ENCODE data around the gene COG3. TPM values are rescaled to one million over a fixed set of nuclear protein-coding genes. Genes with fewer than 3 reads are reported as not detected.

Gene COG3, protein sequence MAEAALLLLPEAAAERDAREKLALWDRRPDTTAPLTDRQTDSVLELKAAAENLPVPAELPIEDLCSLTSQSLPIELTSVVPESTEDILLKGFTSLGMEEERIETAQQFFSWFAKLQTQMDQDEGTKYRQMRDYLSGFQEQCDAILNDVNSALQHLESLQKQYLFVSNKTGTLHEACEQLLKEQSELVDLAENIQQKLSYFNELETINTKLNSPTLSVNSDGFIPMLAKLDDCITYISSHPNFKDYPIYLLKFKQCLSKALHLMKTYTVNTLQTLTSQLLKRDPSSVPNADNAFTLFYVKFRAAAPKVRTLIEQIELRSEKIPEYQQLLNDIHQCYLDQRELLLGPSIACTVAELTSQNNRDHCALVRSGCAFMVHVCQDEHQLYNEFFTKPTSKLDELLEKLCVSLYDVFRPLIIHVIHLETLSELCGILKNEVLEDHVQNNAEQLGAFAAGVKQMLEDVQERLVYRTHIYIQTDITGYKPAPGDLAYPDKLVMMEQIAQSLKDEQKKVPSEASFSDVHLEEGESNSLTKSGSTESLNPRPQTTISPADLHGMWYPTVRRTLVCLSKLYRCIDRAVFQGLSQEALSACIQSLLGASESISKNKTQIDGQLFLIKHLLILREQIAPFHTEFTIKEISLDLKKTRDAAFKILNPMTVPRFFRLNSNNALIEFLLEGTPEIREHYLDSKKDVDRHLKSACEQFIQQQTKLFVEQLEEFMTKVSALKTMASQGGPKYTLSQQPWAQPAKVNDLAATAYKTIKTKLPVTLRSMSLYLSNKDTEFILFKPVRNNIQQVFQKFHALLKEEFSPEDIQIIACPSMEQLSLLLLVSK
- total RNA-seq = 10 to 100 TPM; 29.2 to 99.2 (median 38.2) TPM
- 10 to 100 TPM; 12.3 to 15.1 (median 12.8) TPM for polyA plus RNA-seq
- long read RNA-seq, donor 1, partial matches to known transcripts = 0 of 3 reads
- long read RNA-seq, donor 1, other reads (novel, unspliced or antisense) = 0 of 3 reads
- long read RNA-seq, donor 2, partial matches to known transcripts = 0 of 2 reads
- long read RNA-seq, donor 2, other reads (novel, unspliced or antisense) = 0 of 2 reads

DNA sequence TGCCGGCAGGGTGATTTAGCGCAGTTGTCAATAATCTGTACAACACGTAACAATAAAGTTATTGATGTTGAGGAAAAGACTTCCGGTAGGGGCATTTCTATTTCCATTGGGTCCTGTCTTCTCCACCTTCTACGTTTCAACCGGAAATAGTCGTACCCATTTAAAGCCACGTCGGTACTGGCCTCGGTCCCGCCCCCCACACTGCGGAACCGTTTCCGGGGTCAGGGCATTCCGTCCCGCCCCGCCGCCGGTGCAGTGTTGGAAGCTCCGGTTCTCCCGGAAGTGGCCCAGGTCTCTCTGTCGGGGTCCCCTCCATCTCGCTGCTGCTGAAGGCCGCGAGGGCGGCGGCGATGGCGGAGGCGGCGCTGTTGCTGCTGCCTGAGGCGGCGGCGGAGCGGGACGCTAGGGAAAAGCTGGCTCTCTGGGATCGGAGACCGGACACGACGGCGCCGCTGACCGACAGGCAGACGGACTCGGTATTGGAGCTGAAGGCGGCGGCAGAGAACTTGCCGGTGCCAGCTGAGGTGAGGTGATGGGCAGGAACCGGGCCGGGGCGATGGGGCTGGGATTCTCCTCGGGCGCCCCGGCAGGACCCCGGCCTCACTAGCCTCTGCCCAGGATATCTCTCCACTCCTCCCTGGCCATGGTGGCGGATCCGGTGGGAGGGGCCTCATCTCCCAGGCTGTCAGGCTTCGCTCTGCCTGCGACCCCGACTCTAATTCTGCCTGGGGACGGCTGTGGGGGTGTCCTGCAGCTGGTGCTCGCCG is at the start of gene COG3:
Gene COG3 (plus strand): TSS at position 253 of the 767 bp plus-strand sequence. CDS start 98 bp downstream, at position 351.
- no peaks in the 10 kb centered on the region for H3K36me3 ChIP-seq
- 0 to 3% (median 0%) methylated on average over 19 to 63 of the region's 63 CpGs for WGBS, 5 donors
- DNase-seq = peak; percentile 97

DNA sequence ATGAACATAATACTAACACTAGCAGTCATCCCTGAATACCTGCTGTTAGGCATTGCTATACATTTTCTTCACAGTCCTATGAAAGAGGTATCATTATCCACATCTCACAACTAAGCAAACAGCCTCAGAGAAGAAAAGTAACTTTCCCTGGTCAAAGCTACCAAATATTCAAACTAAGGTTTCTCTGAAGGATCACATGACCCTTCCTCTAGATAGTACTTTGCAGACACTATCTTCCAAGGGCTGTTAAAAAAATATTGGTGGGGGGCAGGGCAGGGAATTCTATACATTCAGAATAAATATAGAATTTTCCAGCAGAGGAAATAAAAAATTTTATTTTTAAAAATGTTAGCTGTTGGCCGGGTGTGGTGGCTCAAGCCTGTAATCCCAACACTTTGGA is 49.6 kb upstream of the COG3 start:
- Histone ChIP-seq H3K36me3 (peaks cover 0 to 16% (median 10%) of the 10 kb centered on the region in 6 donors), H3K27me3 (replicated peaks in 1 of 7) (no peaks in the 10 kb centered on the region), H3K9me3 (no peaks in the 10 kb centered on the region), H3K4me1 (peaks cover 18 to 58% (median 41%) of the 10 kb centered on the region in 6 donors), H3K4me3 (peak overlapping the region in 3 of 8 donors; percentile 3 to 56 (median 29)), H3K27ac (peak overlapping the region; percentile 35 to 92 (median 80))
- no peak for DNase-seq
- TF ChIP-seq, protein P1, sequence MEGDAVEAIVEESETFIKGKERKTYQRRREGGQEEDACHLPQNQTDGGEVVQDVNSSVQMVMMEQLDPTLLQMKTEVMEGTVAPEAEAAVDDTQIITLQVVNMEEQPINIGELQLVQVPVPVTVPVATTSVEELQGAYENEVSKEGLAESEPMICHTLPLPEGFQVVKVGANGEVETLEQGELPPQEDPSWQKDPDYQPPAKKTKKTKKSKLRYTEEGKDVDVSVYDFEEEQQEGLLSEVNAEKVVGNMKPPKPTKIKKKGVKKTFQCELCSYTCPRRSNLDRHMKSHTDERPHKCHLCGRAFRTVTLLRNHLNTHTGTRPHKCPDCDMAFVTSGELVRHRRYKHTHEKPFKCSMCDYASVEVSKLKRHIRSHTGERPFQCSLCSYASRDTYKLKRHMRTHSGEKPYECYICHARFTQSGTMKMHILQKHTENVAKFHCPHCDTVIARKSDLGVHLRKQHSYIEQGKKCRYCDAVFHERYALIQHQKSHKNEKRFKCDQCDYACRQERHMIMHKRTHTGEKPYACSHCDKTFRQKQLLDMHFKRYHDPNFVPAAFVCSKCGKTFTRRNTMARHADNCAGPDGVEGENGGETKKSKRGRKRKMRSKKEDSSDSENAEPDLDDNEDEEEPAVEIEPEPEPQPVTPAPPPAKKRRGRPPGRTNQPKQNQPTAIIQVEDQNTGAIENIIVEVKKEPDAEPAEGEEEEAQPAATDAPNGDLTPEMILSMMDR (IDR thresholded peaks at IDR 0.05 in 8 of 11, conservative IDR thresholded peaks at IDR 0.05 in 3 of 11) = no peak
- TF ChIP-seq POLR2AphosphoS5 (IDR thresholded peaks at IDR 0.05) = no peak
- no peak for TF ChIP-seq POLR2A (IDR thresholded peaks at IDR 0.05)
- intact Hi-C loops (cut with DNase I; ENCODE audit: low total_unique reads) = loop anchor here (10.0 kb wide), 1 partner anchor 50 kb away; the partner anchor contains the start of gene COG3
- WGBS, 5 donors = 72 to 94% (median 78%) methylated on average over 1 of the region's 1 CpG

More for the DNA sequence above, at the start of gene COG3:
- intact Hi-C loops (cut with DNase I; ENCODE audit: low total_unique reads) = loop anchor here (10.0 kb wide), 1 partner anchor 50 kb away; the partner anchor contains the start of gene SLC25A30
- H3K9me3 ChIP-seq = no peaks in the 10 kb centered on the region
- TF ChIP-seq, protein P1 (IDR thresholded peaks at IDR 0.05 in 8 of 11, conservative IDR thresholded peaks at IDR 0.05 in 3 of 11) = peak in 8 of 11 experiments; percentile 8 to 83 (median 52)
- peak; percentile 93 to 97 (median 95) for TF ChIP-seq POLR2AphosphoS5 (IDR thresholded peaks at IDR 0.05)
- TF ChIP-seq POLR2A (IDR thresholded peaks at IDR 0.05) = peak in 1 of 3 donors; percentile 28
- peak within 1 kb of the TSS; percentile 87 to 97 (median 96) for H3K27ac ChIP-seq
- H3K4me3 ChIP-seq = peak within 1 kb of the TSS; percentile 83 to 97 (median 94)
- H3K27me3 ChIP-seq (replicated peaks in 1 of 7) = no peaks in the 10 kb centered on the region
- peaks cover 28 to 61% (median 51%) of the 10 kb centered on the region in 6 donors for H3K4me1 ChIP-seq

DNA sequence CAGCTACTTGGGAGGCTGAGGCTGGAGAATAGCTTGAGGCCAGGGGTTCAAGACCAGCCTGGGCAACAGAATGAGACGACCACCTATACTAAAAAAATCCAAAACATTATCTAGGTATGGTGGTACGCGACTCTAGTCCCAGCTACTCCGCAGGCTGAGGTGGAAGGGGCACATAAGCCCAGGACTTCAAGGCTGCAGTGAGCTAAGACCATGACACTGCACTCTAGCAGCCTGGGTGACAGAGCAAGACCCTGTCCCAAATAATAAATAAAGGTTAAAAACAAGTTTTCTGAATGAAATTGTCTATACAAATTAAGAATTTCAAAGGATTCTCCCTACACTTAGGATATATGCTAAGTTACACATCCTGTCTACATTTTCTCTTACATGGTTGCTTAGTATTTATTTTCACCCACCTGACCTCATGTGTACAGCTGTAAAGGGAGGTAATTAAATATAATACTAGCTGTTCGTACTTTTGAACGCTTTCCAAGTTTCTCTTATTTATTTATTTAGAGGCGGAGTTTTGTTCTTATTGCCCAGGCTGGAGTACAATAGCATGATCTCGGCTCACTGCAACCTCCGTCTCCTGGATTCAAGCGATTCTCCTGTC is 48.1 kb upstream of the COG3 start:
- 28 to 43% (median 35%) methylated on average over 10 of the region's 10 CpGs for WGBS, 5 donors

More for the DNA sequence above, 48.1 kb upstream of the COG3 start:
- peak overlapping the region; percentile 89 to 94 (median 92) for H3K27ac ChIP-seq
- no peak for TF ChIP-seq POLR2AphosphoS5 (IDR thresholded peaks at IDR 0.05)
- no peak for TF ChIP-seq POLR2A (IDR thresholded peaks at IDR 0.05)
- TF ChIP-seq, protein P1 (IDR thresholded peaks at IDR 0.05 in 8 of 11, conservative IDR thresholded peaks at IDR 0.05 in 3 of 11) = no peak
- intact Hi-C loops (cut with DNase I; ENCODE audit: low total_unique reads) = loop anchor here (10.0 kb wide), 1 partner anchor 48 kb away; the partner anchor contains the start of gene COG3
- H3K27me3 ChIP-seq (replicated peaks in 1 of 7) = no peaks in the 10 kb centered on the region
- peaks cover 18 to 55% (median 41%) of the 10 kb centered on the region in 6 donors for H3K4me1 ChIP-seq
- no peaks in the 10 kb centered on the region for H3K9me3 ChIP-seq
- DNase-seq = no peak
- peaks cover 0 to under 1% (median 0%) of the 10 kb centered on the region in 6 donors for H3K36me3 ChIP-seq
- peak overlapping the region; percentile 69 to 95 (median 88) for H3K4me3 ChIP-seq
